Caco-2 (cell line): ENCODE measurements around the gene KLC1. TPM values are rescaled to one million over a fixed set of nuclear protein-coding genes. Genes with fewer than 3 reads are reported as not detected.
"Not testable (repeated sequence)": the region's sequence is repeated elsewhere in the genome, so short reads cannot be mapped to it uniquely, and the experiment has no call there.

Source experiments
- BruUV-seq: library from RNA; stranded (reverse); fragments of 400-500 nt; replicated peaks from 2 replicates; lab custom pipeline; 2021; lab: Mats Ljungman, UMichigan
- CTCF ChIA-PET: fragments of 300-600 bp; sonication (Branson Sonifier 250); formaldehyde crosslinking; loops from one replicate; lab custom pipeline; 2022; ENCODE audit warnings: antibody characterized with exemption; lab: Charles Lee
- POLR2A ChIA-PET: fragments of 300-600 bp; sonication (Branson Sonifier 250); formaldehyde crosslinking; loops from one replicate; lab custom pipeline; 2022; ENCODE audit warnings: antibody characterized with exemption; lab: Charles Lee
- DNase-seq, 2 experiments: peaks; one replicate each; pipeline versions ENCODE4 v3.0.0 to v3.0.0-alpha.2; 2020 to 2022
- H3K27me3 ChIP-seq: replicated peaks from 2 replicates; pipeline ENCODE4 v1.6.0; 2011; ENCODE audit warnings: low read length; ENCODE audit not compliant: control insufficient read depth, insufficient read depth
- H3K36me3 ChIP-seq: 2 replicates; pipeline ENCODE4 v1.5.1; 2011; ENCODE audit warnings: low read length; ENCODE audit not compliant: control insufficient read depth, insufficient read depth
- H3K4me1 ChIP-seq: fragments of 250-450 bp; sonication (Bioruptor Pico); 2 replicates; pipeline ENCODE4 v1.5.1; 2020; ENCODE audit warnings: mild to moderate bottlenecking
- H3K4me3 ChIP-seq: 2 replicates; pipeline ENCODE4 v1.5.1; 2011; ENCODE audit warnings: low read depth, mild to moderate bottlenecking, control low read depth, low read length
- H3K9me3 ChIP-seq: fragments of 250-450 bp; sonication (Bioruptor Pico); 2 replicates; pipeline ENCODE4 v1.5.1; 2020; ENCODE audit warnings: mild to moderate bottlenecking, moderate library complexity
- H3K27ac Mint-ChIP-seq: one replicate; pipeline ENCODE4 v1.8.0; 2022; ENCODE audit warnings: mixed read lengths; ENCODE audit not compliant: unreplicated experiment
- H3K27me3 Mint-ChIP-seq: one replicate; pipeline ENCODE4 v1.8.0; 2022; ENCODE audit warnings: mixed read lengths; ENCODE audit not compliant: insufficient read depth, unreplicated experiment
- H3K36me3 Mint-ChIP-seq: one replicate; pipeline ENCODE4 v1.8.0; 2022; ENCODE audit warnings: mild to moderate bottlenecking, mixed read lengths; ENCODE audit not compliant: insufficient read depth, unreplicated experiment
- H3K4me1 Mint-ChIP-seq: one replicate; pipeline ENCODE4 v1.8.0; 2022; ENCODE audit warnings: low read depth, mixed read lengths; ENCODE audit not compliant: unreplicated experiment
- H3K4me3 Mint-ChIP-seq: one replicate; pipeline ENCODE4 v1.8.0; 2022; ENCODE audit warnings: mild to moderate bottlenecking, moderate library complexity, mixed read lengths; ENCODE audit not compliant: unreplicated experiment
- H3K9me3 Mint-ChIP-seq: one replicate; pipeline ENCODE4 v1.8.0; 2022; ENCODE audit warnings: mixed read lengths; ENCODE audit not compliant: unreplicated experiment
- intact Hi-C: fragments of 100-400 bp; cut with micrococcal nuclease; formaldehyde crosslinking; loops from one replicate; pipeline ENCODE4 v1.10.0; 2022; ENCODE audit not compliant: unreplicated experiment
- total RNA-seq: library from RNA; stranded (reverse); gene quantifications from 2 replicates; pipeline ENCODE4 v1.2.3, GENCODE V29; 2022
- TF ChIP-seq, protein P1 (sequence below), 2 experiments: fragments of 200-600 bp in 1 of 2; IDR thresholded peaks; 1 replicate in 1 of 2; 2 replicates in 1 of 2; pipeline versions ENCODE4 v1.5.1 to v1.8.0; 2011 to 2022; ENCODE audit warnings: antibody characterized with exemption in 1 of 2, control low read depth in 1 of 2, inconsistent platforms in 1 of 2, low read depth in 1 of 2, low read length in 1 of 2, mild to moderate bottlenecking in 1 of 2, moderate library complexity in 1 of 2; ENCODE audit not compliant: insufficient read depth in 1 of 2, severe bottlenecking in 1 of 2, unreplicated experiment in 1 of 2

KLC1 gene
- total RNA-seq, 1 experiment from 2014 or later, result 110 TPM

DNA sequence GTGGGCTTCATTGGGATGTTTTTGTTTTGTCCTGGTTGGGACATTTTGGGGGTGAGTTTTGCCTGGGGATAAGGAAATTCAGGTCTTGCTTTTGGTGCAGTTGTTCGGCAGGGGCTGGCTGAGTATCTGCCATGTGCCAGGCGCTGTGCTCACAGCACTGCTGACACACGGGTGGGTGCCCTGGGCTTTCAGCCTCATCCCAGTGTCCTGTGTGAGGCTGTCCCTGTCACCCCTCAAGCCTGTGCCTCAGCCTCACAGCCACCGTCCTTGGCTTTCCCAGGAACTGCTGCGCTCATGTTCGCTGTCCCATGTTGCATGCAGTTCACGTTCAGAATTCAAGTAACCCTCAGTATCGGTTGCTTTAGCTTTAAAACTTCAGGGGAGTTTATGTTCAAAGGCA lies 61.3 kb downstream of the KLC1 start:
- Histone ChIP-seq H3K4me3 (no peak overlapping the region), H3K4me1 (no peaks in the 10 kb centered on the region), H3K36me3 (peaks cover 2% of the 10 kb centered on the region; the same call in 1 of the 2 replicates), H3K9me3 (no peaks in the 10 kb centered on the region), H3K27me3 (no peaks in the 10 kb centered on the region)
- intact Hi-C loops, result no loop called here
- Mint-ChIP-seq H3K4me1 (no peaks in the 10 kb centered on the region), H3K9me3 (no peaks in the 10 kb centered on the region), H3K36me3 (peaks cover 80% of the 10 kb centered on the region), H3K27ac (no peak overlapping the region), H3K27me3 (no peaks in the 10 kb centered on the region), H3K4me3 (no peak overlapping the region)
- TF ChIP-seq, protein P1, sequence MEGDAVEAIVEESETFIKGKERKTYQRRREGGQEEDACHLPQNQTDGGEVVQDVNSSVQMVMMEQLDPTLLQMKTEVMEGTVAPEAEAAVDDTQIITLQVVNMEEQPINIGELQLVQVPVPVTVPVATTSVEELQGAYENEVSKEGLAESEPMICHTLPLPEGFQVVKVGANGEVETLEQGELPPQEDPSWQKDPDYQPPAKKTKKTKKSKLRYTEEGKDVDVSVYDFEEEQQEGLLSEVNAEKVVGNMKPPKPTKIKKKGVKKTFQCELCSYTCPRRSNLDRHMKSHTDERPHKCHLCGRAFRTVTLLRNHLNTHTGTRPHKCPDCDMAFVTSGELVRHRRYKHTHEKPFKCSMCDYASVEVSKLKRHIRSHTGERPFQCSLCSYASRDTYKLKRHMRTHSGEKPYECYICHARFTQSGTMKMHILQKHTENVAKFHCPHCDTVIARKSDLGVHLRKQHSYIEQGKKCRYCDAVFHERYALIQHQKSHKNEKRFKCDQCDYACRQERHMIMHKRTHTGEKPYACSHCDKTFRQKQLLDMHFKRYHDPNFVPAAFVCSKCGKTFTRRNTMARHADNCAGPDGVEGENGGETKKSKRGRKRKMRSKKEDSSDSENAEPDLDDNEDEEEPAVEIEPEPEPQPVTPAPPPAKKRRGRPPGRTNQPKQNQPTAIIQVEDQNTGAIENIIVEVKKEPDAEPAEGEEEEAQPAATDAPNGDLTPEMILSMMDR (IDR thresholded peaks at IDR 0.05; ENCODE audit: insufficient read depth in 1 of 2, low read depth in 1 of 2, low read length in 1 of 2, severe bottlenecking in 1 of 2, unreplicated experiment in 1 of 2), result no peak
- no peak for DNase-seq
- no TSS peak for BruUV-seq
- POLR2A ChIA-PET, result no interaction called here
- CTCF ChIA-PET, result no interaction called here

DNA sequence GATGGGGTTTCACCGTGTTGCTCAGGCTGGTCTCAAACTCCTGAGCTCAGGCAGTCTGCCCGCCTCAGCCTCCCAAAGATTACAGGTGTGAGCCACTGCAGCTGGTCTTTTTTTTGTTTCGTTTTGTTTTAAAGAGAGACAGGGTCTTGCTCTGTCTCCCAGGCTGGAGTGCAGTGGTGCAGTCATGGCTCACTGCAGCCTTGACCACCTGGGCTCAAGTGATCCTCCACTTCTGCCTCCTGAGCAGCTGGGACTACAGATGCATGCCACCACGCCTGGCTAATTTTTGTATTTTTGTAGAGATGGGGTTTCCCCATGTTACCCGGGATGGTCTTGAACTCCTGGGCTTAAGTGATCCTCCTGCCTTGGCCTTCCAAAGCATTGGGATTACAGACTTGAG lies 62.6 kb downstream of the KLC1 start:
- H3K4me3 ChIP-seq, POLR2A ChIA-PET, H3K9me3 ChIP-seq, H3K9me3 Mint-ChIP-seq, H3K27me3 Mint-ChIP-seq, DNase-seq, BruUV-seq, H3K36me3 ChIP-seq, H3K27ac Mint-ChIP-seq, H3K27me3 ChIP-seq, H3K4me3 Mint-ChIP-seq, intact Hi-C loops, CTCF ChIA-PET, H3K4me1 ChIP-seq, H3K4me1 Mint-ChIP-seq: not testable (repeated sequence)
- peaks cover 80% of the 10 kb centered on the region for H3K36me3 Mint-ChIP-seq

DNA sequence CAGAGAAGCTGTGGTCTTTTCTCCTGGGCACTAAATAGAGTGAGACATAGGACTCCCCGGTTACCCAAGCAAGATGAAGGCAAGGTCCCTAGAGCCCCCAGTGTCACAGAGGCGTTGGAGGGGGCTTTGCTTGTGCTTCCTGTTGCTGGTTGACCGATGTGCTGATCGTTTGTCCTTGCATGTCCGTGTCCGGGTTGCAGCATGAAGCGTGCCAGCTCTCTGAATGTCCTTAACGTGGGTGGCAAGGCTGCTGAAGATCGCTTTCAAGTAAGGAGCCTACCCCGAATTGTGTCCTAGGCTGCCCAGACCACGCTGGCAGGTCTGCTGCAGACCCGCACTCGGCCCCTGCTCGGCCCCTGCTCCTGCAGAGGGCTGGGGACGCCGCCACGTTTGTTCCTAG lies 63.1 kb downstream of the KLC1 start:
- H3K36me3 Mint-ChIP-seq, result peaks cover 79% of the 10 kb centered on the region
- no TSS peak for BruUV-seq
- no peaks in the 10 kb centered on the region for H3K9me3 ChIP-seq
- no peak overlapping the region for H3K27ac Mint-ChIP-seq
- H3K27me3 ChIP-seq, result no peaks in the 10 kb centered on the region
- ChIA-PET POLR2A (no interaction called here), CTCF (no interaction called here)
- TF ChIP-seq, protein P1 (IDR thresholded peaks at IDR 0.05; ENCODE audit: insufficient read depth in 1 of 2, low read depth in 1 of 2, low read length in 1 of 2, severe bottlenecking in 1 of 2, unreplicated experiment in 1 of 2), result no peak
- peaks cover 2% of the 10 kb centered on the region; the same call in 1 of the 2 replicates for H3K36me3 ChIP-seq
- no peaks in the 10 kb centered on the region for H3K9me3 Mint-ChIP-seq
- no peak for DNase-seq
- H3K27me3 Mint-ChIP-seq, result no peaks in the 10 kb centered on the region
- no peaks in the 10 kb centered on the region for H3K4me1 Mint-ChIP-seq
- no peak overlapping the region for H3K4me3 Mint-ChIP-seq
- H3K4me3 ChIP-seq, result no peak overlapping the region
- intact Hi-C loops, result no loop called here
- no peaks in the 10 kb centered on the region for H3K4me1 ChIP-seq

GRCh38 chr14:103692871-103693270 lies 63.9 kb downstream of the KLC1 start:
- CTCF ChIA-PET, result no interaction called here
- intact Hi-C loops, result no loop called here
- no peaks in the 10 kb centered on the region for H3K9me3 ChIP-seq
- Mint-ChIP-seq H3K9me3 (no peaks in the 10 kb centered on the region), H3K4me1 (no peaks in the 10 kb centered on the region), H3K36me3 (peaks cover 80% of the 10 kb centered on the region), H3K4me3 (no peak overlapping the region), H3K27me3 (no peaks in the 10 kb centered on the region), H3K27ac (no peak overlapping the region)
- no peaks in the 10 kb centered on the region for H3K4me1 ChIP-seq
- H3K4me3 ChIP-seq, result no peak overlapping the region
- no TSS peak for BruUV-seq
- H3K36me3 ChIP-seq, result peaks cover 2% of the 10 kb centered on the region; the same call in 1 of the 2 replicates
- POLR2A ChIA-PET, result no interaction called here
- TF ChIP-seq, protein P1 (IDR thresholded peaks at IDR 0.05; ENCODE audit: insufficient read depth in 1 of 2, low read depth in 1 of 2, low read length in 1 of 2, severe bottlenecking in 1 of 2, unreplicated experiment in 1 of 2), result no peak
- H3K27me3 ChIP-seq, result no peaks in the 10 kb centered on the region
- DNase-seq, result no peak
